Gastrocnemius medialis (tissue), 4 donors: Measurements from ENCODE around the gene GSAP. TPM values are rescaled to one million over a fixed set of nuclear protein-coding genes. Genes with fewer than 3 reads are reported as not detected.

ENCODE experiments used
- ATAC-seq, 2 donors: fragments of 150-250 bp; one replicate each; pipeline ENCODE4 v1.9.1; 2016
- DNase-seq, 2 donors: peaks; one replicate each; pipeline ENCODE4 v3.0.0-alpha.2; 2019
- H3K27ac ChIP-seq, 4 donors: fragments of 200-600 bp; sonication (generic); 1 replicate in 1 of 4; 2 replicates in 3 of 4; pipeline ENCODE4 v1.5.1; 2016 to 2018; ENCODE audit warnings: mild to moderate bottlenecking in 2 of 4, moderate library complexity in 1 of 4
- H3K27me3 ChIP-seq, 3 donors: fragments of 200-600 bp; sonication (generic) in 2 of 3; 1 replicate in 1 of 3; 2 replicates in 2 of 3; pipeline versions ENCODE4 v1.5.1 to v1.6.0; 2016 to 2019; ENCODE audit warnings: mild to moderate bottlenecking in 1 of 3, moderate library complexity in 1 of 3
- H3K36me3 ChIP-seq, 2 donors: fragments of 200-600 bp; sonication (generic) in 1 of 2; one replicate each; pipeline ENCODE4 v1.5.1; 2017 to 2018
- H3K4me1 ChIP-seq, 2 donors: fragments of 200-600 bp; sonication (generic) in 1 of 2; one replicate each; pipeline ENCODE4 v1.5.1; 2016 to 2017; ENCODE audit warnings: mild to moderate bottlenecking in 2 of 2
- H3K4me3 ChIP-seq, 4 donors: fragments of 200-600 bp; sonication (generic) in 3 of 4; 1 replicate in 1 of 4; 2 replicates in 3 of 4; pipeline ENCODE4 v1.5.1; 2016 to 2019; ENCODE audit warnings: mild to moderate bottlenecking in 2 of 4
- H3K9me3 ChIP-seq, 3 donors: fragments of 200-600 bp; sonication (generic) in 2 of 3; 1 replicate in 1 of 3; 2 replicates in 2 of 3; pipeline ENCODE4 v1.5.1; 2016 to 2019
- CTCF ChIP-seq, 5 experiments: fragments of 450-650 bp in 3 of 5; fragments of 200-600 bp in 2 of 5; sonication (generic) in 2 of 5; IDR thresholded peaks in 4 of 5; conservative IDR thresholded peaks in 1 of 5; 1 replicate in 4 of 5; 2 replicates in 1 of 5; pipeline ENCODE4 v1.5.1; 2016 to 2019; ENCODE audit warnings: antibody characterized with exemption in 5 of 5, mild to moderate bottlenecking in 3 of 5, moderate library complexity in 3 of 5
- POLR2A ChIP-seq, 2 donors: fragments of 450-650 bp; IDR thresholded peaks; one replicate each; pipeline ENCODE4 v1.6.1; 2017; ENCODE audit warnings: antibody characterized with exemption in 2 of 2, mild to moderate bottlenecking in 2 of 2, moderate library complexity in 2 of 2
- in situ Hi-C, 4 donors: fragments of 200-750 bp; cut with MboI; loops; one replicate each; pipeline versions ENCODE4 v1.15.0 to v1.8.0; 2017; ENCODE audit warnings: low sequenced_read_pairs in 4 of 4
- intact Hi-C: fragments of 100-400 bp; cut with DNase I; formaldehyde crosslinking; loops from one replicate; pipeline ENCODE4 v1.15.1; 2023; ENCODE audit warnings: low total_unique reads
- total RNA-seq, 4 donors: library from RNA; depleted of rRNA; stranded (reverse); fragments of >200 nt; gene quantifications; one replicate each; pipeline versions ENCODE4 v1.1.0 to v1.2.3, GENCODE V29; 2016

Gene GSAP
- total RNA-seq, 4 donors from 2014 or later, result 1.2 to 8.3 (median 2.5) TPM

- DNase-seq (no peak), ATAC-seq (no peak)
- no peak for TF ChIP-seq POLR2A (IDR thresholded peaks at IDR 0.05)
- no peak for TF ChIP-seq CTCF (IDR thresholded peaks at IDR 0.05 in 4 of 5, conservative IDR thresholded peaks at IDR 0.05 in 1 of 5)
- Histone ChIP-seq H3K4me3 (no peak overlapping the region), H3K4me1 (no peaks in the 10 kb centered on the region), H3K9me3 (no peaks in the 10 kb centered on the region), H3K27ac (no peak overlapping the region), H3K36me3 (no peaks in the 10 kb centered on the region), H3K27me3 (no peaks in the 10 kb centered on the region)
- intact Hi-C loops (loop anchor here (10.0 kb wide), 1 partner anchor 320 kb away; no protein-coding TSS in a partner anchor), in situ Hi-C loops (loop anchor here in 2 of 4 donors (10.0 kb wide), 1 partner anchor 320 kb away; no protein-coding TSS in a partner anchor)
Observed at GRCh38 chr7:77434570-77435275, 18.6 kb upstream of the GSAP start.

- in situ Hi-C loops (loop anchor here in 2 of 4 donors (10.0 kb wide), 1 partner anchor 321 kb away; no protein-coding TSS in a partner anchor), intact Hi-C loops (loop anchor here (10.0 kb wide), 1 partner anchor 321 kb away; no protein-coding TSS in a partner anchor)
- ATAC-seq (no peak), DNase-seq (no peak)
- Histone ChIP-seq H3K27me3 (no peaks in the 10 kb centered on the region), H3K36me3 (no peaks in the 10 kb centered on the region), H3K4me1 (no peaks in the 10 kb centered on the region), H3K4me3 (no peak overlapping the region), H3K9me3 (no peaks in the 10 kb centered on the region), H3K27ac (no peak overlapping the region)
- no peak for TF ChIP-seq CTCF (IDR thresholded peaks at IDR 0.05 in 4 of 5, conservative IDR thresholded peaks at IDR 0.05 in 1 of 5)
- no peak for TF ChIP-seq POLR2A (IDR thresholded peaks at IDR 0.05)
Observed at GRCh38 chr7:77433901-77434300, 17.8 kb upstream of the GSAP start.

GRCh38 chr7:77430927-77431326, 14.8 kb upstream of the GSAP start:
- no peak overlapping the region for H3K27ac ChIP-seq
- no peaks in the 10 kb centered on the region for H3K9me3 ChIP-seq
- peaks cover 0 to 5% (median 3%) of the 10 kb centered on the region in 3 donors for H3K27me3 ChIP-seq
- ATAC-seq (no peak), DNase-seq (no peak)
- in situ Hi-C loops, result loop anchor here in 2 of 4 donors (10.0 kb wide), 1 partner anchor 324 kb away; no protein-coding TSS in a partner anchor
- intact Hi-C loops, result loop anchor here (10.0 kb wide), 1 partner anchor 324 kb away; no protein-coding TSS in a partner anchor
- TF ChIP-seq CTCF (IDR thresholded peaks at IDR 0.05 in 4 of 5, conservative IDR thresholded peaks at IDR 0.05 in 1 of 5) (no peak), POLR2A (IDR thresholded peaks at IDR 0.05) (no peak)
- H3K4me1 ChIP-seq, result no peaks in the 10 kb centered on the region
- H3K4me3 ChIP-seq, result no peak overlapping the region
- no peaks in the 10 kb centered on the region for H3K36me3 ChIP-seq

- intact Hi-C loops (no loop called here), in situ Hi-C loops (no loop called here)
- H3K4me3 ChIP-seq, result no peak overlapping the region
- TF ChIP-seq POLR2A (IDR thresholded peaks at IDR 0.05) (no peak), CTCF (IDR thresholded peaks at IDR 0.05 in 4 of 5, conservative IDR thresholded peaks at IDR 0.05 in 1 of 5) (no peak)
- H3K9me3 ChIP-seq, result no peaks in the 10 kb centered on the region
- H3K4me1 ChIP-seq, result peaks cover 0 to 3% of the 10 kb centered on the region in 2 donors
- H3K27me3 ChIP-seq, result peaks cover 0 to 11% (median 11%) of the 10 kb centered on the region in 3 donors
- DNase-seq, result no peak
- no peak overlapping the region for H3K27ac ChIP-seq
- no peaks in the 10 kb centered on the region for H3K36me3 ChIP-seq
- peak in 1 of 2 donors; percentile 19 for ATAC-seq
Observed at GRCh38 chr7:77428777-77429231, 12.7 kb upstream of the GSAP start.
